ENCODE data around the gene FSHR.

The FSHR gene

GRCh38 chr2:49164729-49165128 lies 10.4 kb upstream of the FSHR start:
- Mint-ChIP-seq H3K9me3 (peaks cover 7% of the 10 kb centered on the region), H3K4me1 (peaks cover 39% of the 10 kb centered on the region), H3K36me3 (ENCODE audit: low read depth) (no peaks in the 10 kb centered on the region), H3K4me3 (no peak overlapping the region), H3K27ac (no peak overlapping the region), H3K27me3 (ENCODE audit: low read depth) (no peaks in the 10 kb centered on the region)
- TF ChIP-seq, protein P1, sequence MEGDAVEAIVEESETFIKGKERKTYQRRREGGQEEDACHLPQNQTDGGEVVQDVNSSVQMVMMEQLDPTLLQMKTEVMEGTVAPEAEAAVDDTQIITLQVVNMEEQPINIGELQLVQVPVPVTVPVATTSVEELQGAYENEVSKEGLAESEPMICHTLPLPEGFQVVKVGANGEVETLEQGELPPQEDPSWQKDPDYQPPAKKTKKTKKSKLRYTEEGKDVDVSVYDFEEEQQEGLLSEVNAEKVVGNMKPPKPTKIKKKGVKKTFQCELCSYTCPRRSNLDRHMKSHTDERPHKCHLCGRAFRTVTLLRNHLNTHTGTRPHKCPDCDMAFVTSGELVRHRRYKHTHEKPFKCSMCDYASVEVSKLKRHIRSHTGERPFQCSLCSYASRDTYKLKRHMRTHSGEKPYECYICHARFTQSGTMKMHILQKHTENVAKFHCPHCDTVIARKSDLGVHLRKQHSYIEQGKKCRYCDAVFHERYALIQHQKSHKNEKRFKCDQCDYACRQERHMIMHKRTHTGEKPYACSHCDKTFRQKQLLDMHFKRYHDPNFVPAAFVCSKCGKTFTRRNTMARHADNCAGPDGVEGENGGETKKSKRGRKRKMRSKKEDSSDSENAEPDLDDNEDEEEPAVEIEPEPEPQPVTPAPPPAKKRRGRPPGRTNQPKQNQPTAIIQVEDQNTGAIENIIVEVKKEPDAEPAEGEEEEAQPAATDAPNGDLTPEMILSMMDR (IDR thresholded peaks at IDR 0.05; ENCODE audit: unreplicated experiment in 3 of 3) = no peak

GRCh38 chr2:49162151-49162550 lies 7.8 kb upstream of the FSHR start:
- Mint-ChIP-seq H3K4me3 (no peak overlapping the region), H3K36me3 (ENCODE audit: low read depth) (no peaks in the 10 kb centered on the region), H3K27ac (no peak overlapping the region), H3K4me1 (peaks cover 39% of the 10 kb centered on the region), H3K9me3 (no peaks in the 10 kb centered on the region), H3K27me3 (ENCODE audit: low read depth) (no peaks in the 10 kb centered on the region)
- TF ChIP-seq, protein P1 (IDR thresholded peaks at IDR 0.05; ENCODE audit: unreplicated experiment in 3 of 3) = no peak

GRCh38 chr2:49154891-49155290 lies 576 bp upstream of the FSHR start:
- no peak overlapping the region for H3K27ac Mint-ChIP-seq
- no peaks in the 10 kb centered on the region for H3K27me3 Mint-ChIP-seq (ENCODE audit: low read depth)
- H3K4me1 Mint-ChIP-seq = peaks cover 22% of the 10 kb centered on the region
- H3K9me3 Mint-ChIP-seq = no peaks in the 10 kb centered on the region
- no peaks in the 10 kb centered on the region for H3K36me3 Mint-ChIP-seq (ENCODE audit: low read depth)
- TF ChIP-seq, protein P1 (IDR thresholded peaks at IDR 0.05; ENCODE audit: unreplicated experiment in 3 of 3) = no peak
- H3K4me3 Mint-ChIP-seq = no peak overlapping the region

- Mint-ChIP-seq H3K36me3 (ENCODE audit: low read depth) (no peaks in the 10 kb centered on the region), H3K4me1 (peaks cover 22% of the 10 kb centered on the region), H3K27ac (peak overlapping the region in 1 of 3 experiments; percentile 27), H3K27me3 (ENCODE audit: low read depth) (no peaks in the 10 kb centered on the region), H3K9me3 (no peaks in the 10 kb centered on the region), H3K4me3 (no peak overlapping the region)
- TF ChIP-seq, protein P1 (IDR thresholded peaks at IDR 0.05; ENCODE audit: unreplicated experiment in 3 of 3) = no peak
These were observed 1.1 kb downstream of the FSHR start for GRCh38 chr2:49153252-49153651.

DNA sequence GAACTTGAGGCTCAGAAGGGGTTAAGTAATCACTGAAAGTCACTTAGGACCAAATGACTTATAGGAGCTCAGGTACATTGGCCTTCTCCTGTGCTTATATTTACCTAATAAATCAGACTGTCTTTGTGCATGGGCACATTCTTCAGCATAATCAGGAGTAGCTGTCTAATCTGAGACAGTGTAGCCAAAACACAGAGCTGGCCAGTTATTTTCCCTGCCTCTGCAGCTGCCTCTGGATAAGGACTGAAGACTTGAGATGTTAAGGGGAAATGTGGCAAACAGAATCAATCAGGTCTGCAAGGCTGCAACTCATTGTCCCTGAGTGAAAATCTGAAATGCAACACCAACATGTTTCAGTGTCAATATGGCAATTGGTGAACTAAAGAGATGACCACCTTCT lies 1.5 kb downstream of the FSHR start:
- TF ChIP-seq, protein P1 (IDR thresholded peaks at IDR 0.05; ENCODE audit: unreplicated experiment in 3 of 3) = no peak
- Mint-ChIP-seq H3K9me3 (no peaks in the 10 kb centered on the region), H3K4me1 (peaks cover 22% of the 10 kb centered on the region), H3K27ac (no peak overlapping the region), H3K27me3 (ENCODE audit: low read depth) (no peaks in the 10 kb centered on the region), H3K4me3 (no peak overlapping the region), H3K36me3 (ENCODE audit: low read depth) (no peaks in the 10 kb centered on the region)

GRCh38 chr2:49146401-49146800 lies 7.9 kb downstream of the FSHR start:
- Mint-ChIP-seq H3K27ac (no peak overlapping the region), H3K4me3 (no peak overlapping the region), H3K4me1 (no peaks in the 10 kb centered on the region), H3K27me3 (ENCODE audit: low read depth) (peaks cover 4% of the 10 kb centered on the region), H3K9me3 (no peaks in the 10 kb centered on the region), H3K36me3 (ENCODE audit: low read depth) (no peaks in the 10 kb centered on the region)
- TF ChIP-seq, protein P1 (IDR thresholded peaks at IDR 0.05; ENCODE audit: unreplicated experiment in 3 of 3) = no peak
